ENCODE measurements around the gene MYH13.

- TF ChIP-seq EZH2phosphoT487 (IDR thresholded peaks at IDR 0.05; ENCODE audit: insufficient read depth, low read depth) (no peak), EZH2 (IDR thresholded peaks at IDR 0.05; ENCODE audit: insufficient read depth, poor library complexity, severe bottlenecking) (no peak)
Observed at GRCh38 chr17:10328206-10328605, 44.6 kb downstream of the MYH13 start.
